GM12864 (cell line): Measurements from ENCODE around the gene RBMS3.
"Not testable (repeated sequence)": the region's sequence is repeated elsewhere in the genome, so short reads cannot be mapped to it uniquely, and the experiment has no call there.

Experiments
- DNase-seq: peaks from one replicate; pipeline ENCODE4 v3.0.0-alpha.2; 2011; ENCODE audit warnings: low read depth
- H3K4me3 ChIP-seq: 2 replicates; pipeline ENCODE4 v1.5.1; 2011; ENCODE audit warnings: mild to moderate bottlenecking, low read depth, low read length, control low read depth
- CTCF ChIP-seq: IDR thresholded peaks from 2 replicates; pipeline ENCODE4 v1.5.1; 2011; ENCODE audit warnings: low read depth, mild to moderate bottlenecking, moderate library complexity, low read length, control low read depth, inconsistent platforms; ENCODE audit errors: missing control alignments

RBMS3 gene

GRCh38 chr3:30020380-30020779 lies 739.5 kb downstream of the RBMS3 start:
- DNase-seq, result no peak
- no peak for TF ChIP-seq CTCF

GRCh38 chr3:30024466-30024865 lies 743.6 kb downstream of the RBMS3 start:
- TF ChIP-seq CTCF, result no peak
- no peak for DNase-seq
- H3K4me3 ChIP-seq, result no peak overlapping the region

More at GRCh38 chr3:30020380-30020779, 739.5 kb downstream of the RBMS3 start:
- H3K4me3 ChIP-seq, result no peak overlapping the region

GRCh38 chr3:30026851-30027250 lies 746.0 kb downstream of the RBMS3 start:
- TF ChIP-seq CTCF, result no peak
- no peak overlapping the region for H3K4me3 ChIP-seq
- DNase-seq, result no peak

GRCh38 chr3:30034246-30034991 lies 753.5 kb downstream of the RBMS3 start:
- TF ChIP-seq CTCF, result no peak
- no peak for DNase-seq
- H3K4me3 ChIP-seq, result no peak overlapping the region

- no peak for DNase-seq
- H3K4me3 ChIP-seq, result no peak overlapping the region
- no peak for TF ChIP-seq CTCF
Observed at GRCh38 chr3:30035935-30036567, 755.2 kb downstream of the RBMS3 start.

GRCh38 chr3:30040126-30040525 lies 759.3 kb downstream of the RBMS3 start:
- no peak for DNase-seq
- H3K4me3 ChIP-seq, result no peak overlapping the region
- TF ChIP-seq CTCF, result no peak

- H3K4me3 ChIP-seq, DNase-seq: not testable (repeated sequence)
Observed at GRCh38 chr3:30041481-30041880, 760.6 kb downstream of the RBMS3 start.
